Measurements from ENCODE around the gene ATG4A.

The ATG4A gene

GRCh38 chrX:108123591-108124366 lies 32.2 kb downstream of the ATG4A start:
- no peak for DNase-seq (ENCODE audit: low spot score)

- no peak for DNase-seq (ENCODE audit: low spot score)
Observed at GRCh38 chrX:108126661-108127060, 35.1 kb downstream of the ATG4A start.

GRCh38 chrX:108127152-108127551 lies 35.6 kb downstream of the ATG4A start:
- DNase-seq (ENCODE audit: low spot score) = no peak

- DNase-seq (ENCODE audit: low spot score) = no peak
Observed at GRCh38 chrX:108130889-108131288, 39.3 kb downstream of the ATG4A start.

GRCh38 chrX:108131471-108131870 lies 39.9 kb downstream of the ATG4A start:
- DNase-seq (ENCODE audit: low spot score) = no peak

- no peak for DNase-seq (ENCODE audit: low spot score)
Observed at GRCh38 chrX:108132034-108132433, 40.5 kb downstream of the ATG4A start.

GRCh38 chrX:108132876-108133275 lies 41.3 kb downstream of the ATG4A start:
- no peak for DNase-seq (ENCODE audit: low spot score)

GRCh38 chrX:108134724-108135123 lies 43.1 kb downstream of the ATG4A start:
- peak; percentile 14 for DNase-seq (ENCODE audit: low spot score)

- peak; percentile 37 for DNase-seq (ENCODE audit: low spot score)
Observed at GRCh38 chrX:108138814-108139702, 47.5 kb downstream of the ATG4A start.

- DNase-seq (ENCODE audit: low spot score) = no peak
Observed at GRCh38 chrX:108148524-108148923, 56.9 kb downstream of the ATG4A start.

- no peak for DNase-seq (ENCODE audit: low spot score)
Observed at GRCh38 chrX:108156082-108156481, 64.5 kb downstream of the ATG4A start.

- DNase-seq (ENCODE audit: low spot score) = no peak
Observed at GRCh38 chrX:108156934-108157466, 65.4 kb downstream of the ATG4A start.

GRCh38 chrX:108157628-108158027 lies 66.0 kb downstream of the ATG4A start:
- DNase-seq (ENCODE audit: low spot score) = no peak

- DNase-seq (ENCODE audit: low spot score) = no peak
Observed at GRCh38 chrX:108159028-108159670, 67.6 kb downstream of the ATG4A start.

GRCh38 chrX:108160309-108160708 lies 68.7 kb downstream of the ATG4A start:
- DNase-seq (ENCODE audit: low spot score) = no peak

GRCh38 chrX:108162265-108162664 lies 70.7 kb downstream of the ATG4A start:
- no peak for DNase-seq (ENCODE audit: low spot score)

GRCh38 chrX:108163333-108164082 lies 71.9 kb downstream of the ATG4A start:
- DNase-seq (ENCODE audit: low spot score) = no peak

GRCh38 chrX:108165383-108166111 lies 74.0 kb downstream of the ATG4A start:
- DNase-seq (ENCODE audit: low spot score) = no peak

GRCh38 chrX:108167211-108167872 lies 75.8 kb downstream of the ATG4A start:
- DNase-seq (ENCODE audit: low spot score) = no peak

GRCh38 chrX:108168961-108169740 lies 77.6 kb downstream of the ATG4A start:
- no peak for DNase-seq (ENCODE audit: low spot score)
